AG10803 (cell line): ENCODE results near the gene OCA2.

Experiments used
- DNase-seq: peaks from one replicate; pipeline ENCODE4 v3.0.0; 2010; ENCODE audit warnings: low read depth
- H3K4me3 ChIP-seq: 2 replicates; pipeline ENCODE4 v1.5.1; 2011; ENCODE audit warnings: mild to moderate bottlenecking, low read length, control low read depth
- CTCF ChIP-seq: conservative IDR thresholded peaks from 2 replicates; pipeline ENCODE4 v1.5.1; 2011; ENCODE audit warnings: mild to moderate bottlenecking, low read length, control low read depth, inconsistent platforms

OCA2 gene

GRCh38 chr15:27985099-27985498 lies 114.0 kb downstream of the OCA2 start:
- TF ChIP-seq CTCF, result no peak
- no peak overlapping the region for H3K4me3 ChIP-seq
- DNase-seq, result no peak

GRCh38 chr15:27983496-27983895 lies 115.6 kb downstream of the OCA2 start:
- DNase-seq, result no peak
- H3K4me3 ChIP-seq, result no peak overlapping the region
- TF ChIP-seq CTCF, result no peak

- no peak overlapping the region for H3K4me3 ChIP-seq
- DNase-seq, result no peak
- no peak for TF ChIP-seq CTCF
Observed at GRCh38 chr15:27977696-27978095, 121.4 kb downstream of the OCA2 start.

- no peak for DNase-seq
- H3K4me3 ChIP-seq, result no peak overlapping the region
- no peak for TF ChIP-seq CTCF
Observed at GRCh38 chr15:27973886-27974285, 125.2 kb downstream of the OCA2 start.

GRCh38 chr15:27970661-27971392 lies 128.3 kb downstream of the OCA2 start:
- DNase-seq, result no peak
- no peak overlapping the region for H3K4me3 ChIP-seq
- TF ChIP-seq CTCF, result no peak

- no peak overlapping the region for H3K4me3 ChIP-seq
- no peak for TF ChIP-seq CTCF
- no peak for DNase-seq
Observed at GRCh38 chr15:27967541-27967940, 131.6 kb downstream of the OCA2 start.

- no peak overlapping the region for H3K4me3 ChIP-seq
- no peak for DNase-seq
- TF ChIP-seq CTCF, result no peak
Observed at GRCh38 chr15:27965546-27965945, 133.6 kb downstream of the OCA2 start.
